IMR-90 (cell line): ENCODE measurements around the gene DYRK1B. TPM values are rescaled to one million over a fixed set of nuclear protein-coding genes. Genes with fewer than 3 reads are reported as not detected.

Experiments used
- ATAC-seq: fragments of 200-7000 bp; cut with Tn5 transposase; 2 replicates; pipeline ENCODE4 v1.9.1; 2020; ENCODE audit warnings: low read depth, mild to moderate bottlenecking, moderate library complexity
- BruUV-seq: library from RNA; stranded (reverse); fragments of 400-500 nt; replicated peaks from 2 replicates; lab custom pipeline; 2021; lab: Mats Ljungman, UMichigan
- CTCF ChIA-PET: fragments of 300-600 bp; formaldehyde crosslinking; extraction: SDS; loops from one replicate; lab custom pipeline; 2021; ENCODE audit warnings: antibody characterized with exemption; lab: Yijun Ruan, JAX
- POLR2A ChIA-PET: fragments of 300-600 bp; sonication (Branson Sonifier 250); formaldehyde crosslinking; loops from one replicate; lab custom pipeline; 2022; ENCODE audit warnings: antibody characterized with exemption; ENCODE audit not compliant: unreplicated experiment; lab: Charles Lee
- DNase-seq: peaks from one replicate; pipeline ENCODE4 v3.0.0; 2013
- H2AFZ ChIP-seq: replicated peaks from 2 replicates; pipeline ENCODE3; 2013; ENCODE audit warnings: low read length, mild to moderate bottlenecking; ENCODE audit not compliant: poor library complexity
- H2AK5ac ChIP-seq: 2 replicates; pipeline ENCODE4 v1.6.1; 2013; ENCODE audit warnings: low read depth, low read length, inconsistent platforms
- H2AK9ac ChIP-seq: replicated peaks from 2 replicates; pipeline ENCODE3; 2013; ENCODE audit warnings: mild to moderate bottlenecking, low read depth, low read length, moderate library complexity; ENCODE audit not compliant: poor library complexity
- H2BK120ac ChIP-seq: 2 replicates; pipeline ENCODE4 v1.6.1; 2013; ENCODE audit warnings: low read depth, low read length, inconsistent platforms
- H2BK15ac ChIP-seq: 3 replicates; pipeline ENCODE4 v1.6.1; 2013; ENCODE audit warnings: low read depth, low read length, inconsistent platforms
- H2BK20ac ChIP-seq: 2 replicates; pipeline ENCODE4 v1.6.1; 2013; ENCODE audit warnings: low read depth, mild to moderate bottlenecking, inconsistent platforms, low read length, moderate library complexity
- H2BK5ac ChIP-seq: 2 replicates; pipeline ENCODE4 v1.6.1; 2013; ENCODE audit warnings: mild to moderate bottlenecking, low read depth, low read length, inconsistent platforms; ENCODE audit not compliant: poor library complexity, severe bottlenecking
- H3K14ac ChIP-seq: replicated peaks from 2 replicates; pipeline ENCODE4 v1.6.1; 2013; ENCODE audit warnings: low read depth, low read length, inconsistent platforms
- H3K18ac ChIP-seq: 2 replicates; pipeline ENCODE4 v1.6.1; 2013; ENCODE audit warnings: low read depth, low read length, control low read depth
- H3K23ac ChIP-seq: 2 replicates; pipeline ENCODE4 v1.6.1; 2013; ENCODE audit warnings: low read depth, low read length, inconsistent platforms
- H3K27ac ChIP-seq: 2 replicates; pipeline ENCODE4 v1.5.1; 2013; ENCODE audit warnings: mild to moderate bottlenecking, control low read depth, low read length; ENCODE audit not compliant: insufficient read depth
- H3K27me3 ChIP-seq: 2 replicates; pipeline ENCODE4 v1.6.1; 2013; ENCODE audit warnings: low read length; ENCODE audit not compliant: control insufficient read depth, insufficient read depth
- H3K36me3 ChIP-seq: 2 replicates; pipeline ENCODE4 v1.6.1; 2013; ENCODE audit warnings: low read length, mixed read lengths; ENCODE audit not compliant: control insufficient read depth, insufficient read depth
- H3K4ac ChIP-seq: 2 replicates; pipeline ENCODE4 v1.6.1; 2013; ENCODE audit warnings: low read depth, low read length, inconsistent platforms
- H3K4me1 ChIP-seq: 2 replicates; pipeline ENCODE4 v1.6.1; 2013; ENCODE audit warnings: low read length, mixed read lengths; ENCODE audit not compliant: control insufficient read depth, insufficient read depth
- H3K4me2 ChIP-seq: 2 replicates; pipeline ENCODE4 v1.6.1; 2013; ENCODE audit warnings: low read depth, mild to moderate bottlenecking, control low read depth, low read length, moderate library complexity
- H3K4me3 ChIP-seq: 2 replicates; pipeline ENCODE4 v1.5.1; 2013; ENCODE audit warnings: low read depth, mild to moderate bottlenecking, control low read depth, low read length, moderate library complexity; ENCODE audit not compliant: insufficient read depth
- H3K56ac ChIP-seq: 2 replicates; pipeline ENCODE4 v1.6.1; 2013; ENCODE audit warnings: low read length, inconsistent platforms; ENCODE audit not compliant: insufficient read depth; ENCODE audit errors: extremely low read depth
- H3K79me1 ChIP-seq, 2 experiments: 2 replicates each; pipeline ENCODE4 v1.6.1; 2013; ENCODE audit warnings: low read length in 2 of 2, inconsistent platforms in 1 of 2, low read depth in 1 of 2
- H3K9ac ChIP-seq: 2 replicates; pipeline ENCODE4 v1.6.1; 2013; ENCODE audit warnings: low read depth, low read length, control low read depth
- H3K9me1 ChIP-seq: 2 replicates; pipeline ENCODE4 v1.6.1; 2013; ENCODE audit warnings: low read length, inconsistent platforms; ENCODE audit not compliant: insufficient read depth
- H3K9me3 ChIP-seq: 2 replicates; pipeline ENCODE4 v1.6.1; 2013; ENCODE audit warnings: low read length; ENCODE audit not compliant: control insufficient read depth, insufficient read depth
- H4K20me1 ChIP-seq: 2 replicates; pipeline ENCODE4 v1.6.1; 2013; ENCODE audit warnings: low read length, inconsistent platforms; ENCODE audit not compliant: insufficient read depth
- H4K5ac ChIP-seq: 2 replicates; pipeline ENCODE4 v1.6.1; 2013; ENCODE audit warnings: mild to moderate bottlenecking, low read depth, low read length, control low read depth
- H4K8ac ChIP-seq, 2 experiments: 2 replicates each; pipeline ENCODE4 v1.6.1; 2013; ENCODE audit warnings: low read depth in 2 of 2, low read length in 2 of 2, control low read depth in 1 of 2, inconsistent platforms in 1 of 2
- H4K91ac ChIP-seq: 2 replicates; pipeline ENCODE4 v1.6.1; 2013; ENCODE audit warnings: low read depth, low read length, inconsistent platforms; ENCODE audit not compliant: insufficient read depth
- CEBPB ChIP-seq: IDR thresholded peaks from 2 replicates; pipeline ENCODE4 v1.6.1; 2012; ENCODE audit warnings: low read depth, low read length, improper control_type of control experiment
- RCOR1 ChIP-seq: IDR thresholded peaks from 2 replicates; pipeline ENCODE4 v1.6.1; 2012; ENCODE audit warnings: mild to moderate bottlenecking, low read length, improper control_type of control experiment; ENCODE audit not compliant: insufficient replicate concordance
- WGBS, 2 experiments: methylation state at CpG; one replicate each; pipeline versions ENCODE4 v1.1.5 to v1.1.7; 2013; ENCODE audit warnings: missing lambda C conversion rate in 2 of 2; ENCODE audit not compliant: insufficient read length in 1 of 2; ENCODE audit errors: extremely low coverage in 2 of 2; 5-methylcytosine and 5-hydroxymethylcytosine counted together
- dilution Hi-C: fragments of 300-500 bp; cut with HindIII; formaldehyde crosslinking; loops from one replicate; pipeline ENCODE4 v1.14.3; 2018; ENCODE audit warnings: low sequenced_read_pairs; ENCODE audit not compliant: unreplicated experiment
- in situ Hi-C: fragments of 300-500 bp; cut with MboI; formaldehyde crosslinking; loops from 3 replicates; pipeline ENCODE4 v1.14.3; 2019; ENCODE audit warnings: low sequenced_read_pairs, inconsistent platforms, mixed read lengths
- intact Hi-C: fragments of 100-400 bp; cut with micrococcal nuclease; formaldehyde crosslinking; loops from 2 replicates; pipeline ENCODE4 v1.10.0; 2022
- microRNA-seq, 2 experiments: library from miRNA; stranded (forward) in 1 of 2; unstranded in 1 of 2; fragments of 10-50 nt in 1 of 2; fragments of <30 nt in 1 of 2; gene quantifications in 1 of 2; microRNA quantifications in 1 of 2; one replicate each; pipeline versions ENCODE3 to v1.1.0; 2013 to 2020; ENCODE audit not compliant: insufficient read depth in 1 of 2, insufficient read length in 1 of 2, unreplicated experiment in 1 of 2
- polyA plus RNA-seq, 3 experiments: library from polyadenylated mRNA; depleted of rRNA; stranded (reverse); fragments of >200 nt; gene quantifications; 2 replicates each; pipeline ENCODE4 v1.2.3, GENCODE V29; 2012; ENCODE audit warnings: low replicate concordance in 1 of 3
- small RNA-seq, 5 experiments: library from RNA; depleted of rRNA; stranded (forward); fragments of <200 nt; gene quantifications; one replicate each; pipeline ENCODE3, GENCODE V24; 2012
- total RNA-seq: library from RNA; depleted of rRNA; stranded (reverse); fragments of >200 nt; gene quantifications from 2 replicates; pipeline ENCODE4 v1.2.3, GENCODE V29; 2012; rRNA removed
- TF ChIP-seq, protein P1 (sequence below): conservative IDR thresholded peaks from 2 replicates; pipeline ENCODE4 v1.5.1; 2012; ENCODE audit warnings: mild to moderate bottlenecking, low read depth, low read length, improper control_type of control experiment

DYRK1B gene
- total and polyA plus RNA-seq, 2 of the 4 experiments (the other 2 are of a cell fraction): 2.7 to 11.4 TPM

DNA sequence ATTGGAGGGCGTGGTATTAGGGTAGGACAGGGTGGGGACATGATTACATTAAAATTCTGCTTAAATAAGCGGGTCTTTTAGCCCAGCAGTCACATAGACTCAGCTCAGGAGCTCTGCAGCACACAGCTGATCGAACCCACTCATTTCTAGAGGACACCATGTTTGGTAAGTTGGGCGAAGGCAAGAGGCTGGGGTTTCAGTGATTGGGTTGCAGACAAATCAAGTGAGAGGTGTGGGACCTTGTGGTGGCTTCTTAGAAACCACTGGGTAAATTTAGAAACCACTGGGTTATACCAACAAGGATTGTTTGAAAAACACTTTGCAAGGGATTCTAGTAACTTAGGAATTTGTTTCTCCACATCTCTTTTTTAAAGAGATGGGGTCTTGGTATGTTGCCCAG is 55.2 kb downstream of the DYRK1B start, which contains the start of gene LEUTX:
Gene LEUTX (plus strand): TSS at position 92 of the 400 bp plus-strand sequence. CDS start 67 bp downstream, at position 159.
- no peak within 1 kb of the TSS for H3K56ac ChIP-seq
- no peak within 1 kb of the TSS for H2BK5ac ChIP-seq
- ATAC-seq (no peak), DNase-seq (no peak)
- no peak within 1 kb of the TSS for H4K5ac ChIP-seq
- CTCF ChIA-PET: no interaction called here
- in situ Hi-C loops: no loop called here
- H2AK5ac ChIP-seq: no peak within 1 kb of the TSS
- no peak within 1 kb of the TSS for H3K18ac ChIP-seq
- dilution Hi-C loops: no loop called here
- no peak within 1 kb of the TSS for H4K8ac ChIP-seq
- POLR2A ChIA-PET: no interaction called here
- H3K27me3 ChIP-seq: peaks cover 3% of the 10 kb centered on the region
- no peak within 1 kb of the TSS for H3K4me2 ChIP-seq
- H3K4me1 ChIP-seq: no peaks in the 10 kb centered on the region
- H2AFZ ChIP-seq: no peak within 1 kb of the TSS
- H4K91ac ChIP-seq: no peak within 1 kb of the TSS
- H3K23ac ChIP-seq: no peak within 1 kb of the TSS
- no peak within 1 kb of the TSS for H2BK120ac ChIP-seq
- no peak within 1 kb of the TSS for H3K27ac ChIP-seq
- no peaks in the 10 kb centered on the region for H3K9me1 ChIP-seq
- no peak within 1 kb of the TSS for H3K14ac ChIP-seq
- no peak within 1 kb of the TSS for H3K4me3 ChIP-seq
- BruUV-seq: no TSS peak
- H3K4ac ChIP-seq: no peak within 1 kb of the TSS
- H2BK15ac ChIP-seq: no peak within 1 kb of the TSS
- H2BK20ac ChIP-seq: no peak within 1 kb of the TSS
- H3K9me3 ChIP-seq: no peaks in the 10 kb centered on the region
- H3K36me3 ChIP-seq: no peaks in the 10 kb centered on the region
- no peak for TF ChIP-seq CEBPB
- TF ChIP-seq, protein P1, sequence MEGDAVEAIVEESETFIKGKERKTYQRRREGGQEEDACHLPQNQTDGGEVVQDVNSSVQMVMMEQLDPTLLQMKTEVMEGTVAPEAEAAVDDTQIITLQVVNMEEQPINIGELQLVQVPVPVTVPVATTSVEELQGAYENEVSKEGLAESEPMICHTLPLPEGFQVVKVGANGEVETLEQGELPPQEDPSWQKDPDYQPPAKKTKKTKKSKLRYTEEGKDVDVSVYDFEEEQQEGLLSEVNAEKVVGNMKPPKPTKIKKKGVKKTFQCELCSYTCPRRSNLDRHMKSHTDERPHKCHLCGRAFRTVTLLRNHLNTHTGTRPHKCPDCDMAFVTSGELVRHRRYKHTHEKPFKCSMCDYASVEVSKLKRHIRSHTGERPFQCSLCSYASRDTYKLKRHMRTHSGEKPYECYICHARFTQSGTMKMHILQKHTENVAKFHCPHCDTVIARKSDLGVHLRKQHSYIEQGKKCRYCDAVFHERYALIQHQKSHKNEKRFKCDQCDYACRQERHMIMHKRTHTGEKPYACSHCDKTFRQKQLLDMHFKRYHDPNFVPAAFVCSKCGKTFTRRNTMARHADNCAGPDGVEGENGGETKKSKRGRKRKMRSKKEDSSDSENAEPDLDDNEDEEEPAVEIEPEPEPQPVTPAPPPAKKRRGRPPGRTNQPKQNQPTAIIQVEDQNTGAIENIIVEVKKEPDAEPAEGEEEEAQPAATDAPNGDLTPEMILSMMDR: no peak
- no peak for TF ChIP-seq RCOR1
- H3K9ac ChIP-seq: no peak within 1 kb of the TSS
- intact Hi-C loops: no loop called here
- H3K79me1 ChIP-seq: no peaks in the 10 kb centered on the region
- no peak within 1 kb of the TSS for H2AK9ac ChIP-seq
- no CpG with 5 or more reads among the region's 4 CpGs for WGBS, 2 experiments
- H4K20me1 ChIP-seq: no peaks in the 10 kb centered on the region

Small RNAs within 50 kb of the gene (microRNA-seq; reads per million reads assigned to microRNA genes)
- 0 reads per million in 2 experiments for gene MIR6719

Small RNAs within 50 kb of the gene (small RNA-seq; reads per million reads assigned to genes)
- 0 reads per million in 5 experiments for gene MIR6719

Other genes starting within 250 kb of the DYRK1B start
- not detected in 2 replicates for gene LGALS13, start 231.6 kb downstream of the DYRK1B start, total RNA-seq
- gene LGALS13, start 231.6 kb downstream of the DYRK1B start, polyA plus RNA-seq (2012; rRNA removed): not detected in 2 replicates
- not detected in 2 replicates for gene LGALS16, start 178.2 kb downstream of the DYRK1B start, total RNA-seq
- not detected in 2 replicates for gene LGALS16, start 178.2 kb downstream of the DYRK1B start, polyA plus RNA-seq (2012; rRNA removed)
- not detected in 2 replicates for gene LGALS14, start 129.7 kb downstream of the DYRK1B start, total RNA-seq
- gene LGALS14, start 129.7 kb downstream of the DYRK1B start, polyA plus RNA-seq (2012; rRNA removed): not detected in 2 replicates
- not detected in 2 replicates for gene CLC, start 96.1 kb downstream of the DYRK1B start, total RNA-seq
- not detected in 2 replicates for gene CLC, start 96.1 kb downstream of the DYRK1B start, polyA plus RNA-seq (2012; rRNA removed)
- gene LEUTX, start 55.3 kb downstream of the DYRK1B start, total RNA-seq: not detected in 2 replicates
- gene LEUTX, start 55.3 kb downstream of the DYRK1B start, polyA plus RNA-seq (2012; rRNA removed): not detected in 2 replicates
- gene FBL, start 12.2 kb upstream of the DYRK1B start, total RNA-seq: 211 and 259 TPM in 2 replicates
- gene FBL, start 12.2 kb upstream of the DYRK1B start, polyA plus RNA-seq (2012; rRNA removed): 405 and 446 TPM in 2 replicates
- gene FCGBP, start 100.5 kb upstream of the DYRK1B start, total RNA-seq: under 0.01 TPM in 1 of 2 replicates, not detected in the other
- 0.03 TPM in 2 replicates for gene FCGBP, start 100.5 kb upstream of the DYRK1B start, polyA plus RNA-seq (2012; rRNA removed)
- 213 and 216 TPM in 2 replicates for gene PSMC4, start 137.0 kb upstream of the DYRK1B start, total RNA-seq
- gene PSMC4, start 137.0 kb upstream of the DYRK1B start, polyA plus RNA-seq (2012; rRNA removed): 148 and 158 TPM in 2 replicates
- gene ZNF546, start 162.9 kb upstream of the DYRK1B start, total RNA-seq: 5.8 and 6.5 TPM in 2 replicates
- 0.57 and 1.6 TPM in 2 replicates for gene ZNF546, start 162.9 kb upstream of the DYRK1B start, polyA plus RNA-seq (2012; rRNA removed)
- 14.7 and 19.9 TPM in 2 replicates for gene ZNF780B, start 222.1 kb upstream of the DYRK1B start, total RNA-seq
- gene ZNF780B, start 222.1 kb upstream of the DYRK1B start, polyA plus RNA-seq (2012; rRNA removed): 3.7 and 4.6 TPM in 2 replicates